GM10248 (cell line): Measurements from ENCODE around the gene DPM1.

Experiments
- CTCF ChIA-PET: fragments of 300-600 bp; sonication (Branson Sonifier 250); formaldehyde crosslinking; extraction: SDS; loops from one replicate; lab custom pipeline; 2021; ENCODE audit warnings: antibody characterized with exemption; lab: Yijun Ruan, JAX
- POLR2A ChIA-PET: fragments of 350-650 bp; sonication (Branson Sonifier 250); formaldehyde crosslinking; extraction: SDS; loops from one replicate; lab custom pipeline; 2020; ENCODE audit warnings: antibody characterized with exemption; lab: Yijun Ruan, JAX
- DNase-seq: peaks from one replicate; pipeline ENCODE4 v3.0.0; 2012; ENCODE audit errors: extremely low spot score
- CTCF ChIP-seq: IDR thresholded peaks from 2 replicates; pipeline ENCODE4 v1.5.1; 2012; ENCODE audit warnings: mild to moderate bottlenecking, low read depth; ENCODE audit errors: extremely low read depth, missing control alignments, control extremely low read depth

DPM1 gene

GRCh38 chr20:50969435-50969834, 11.1 kb upstream of the DPM1 start:
- no peak for TF ChIP-seq CTCF
- POLR2A ChIA-PET = no interaction called here
- CTCF ChIA-PET = interaction anchor here (0.9 to 7.1 kb wide), 2 partner anchors 13 to 18 kb away, joined by 3 to 55 read pairs; no protein-coding TSS in a partner anchor
- no peak for DNase-seq

- no peak for TF ChIP-seq CTCF
- ChIA-PET POLR2A (no interaction called here), CTCF (interaction anchor here (1.4 to 7.1 kb wide), 4 partner anchors 14 to 177 kb away, joined by 4 to 55 read pairs (median 4); partner anchors contain the start of gene BCAS4)
- DNase-seq = no peak
Measured at GRCh38 chr20:50968289-50968688, 10.0 kb upstream of the DPM1 start.

DNA sequence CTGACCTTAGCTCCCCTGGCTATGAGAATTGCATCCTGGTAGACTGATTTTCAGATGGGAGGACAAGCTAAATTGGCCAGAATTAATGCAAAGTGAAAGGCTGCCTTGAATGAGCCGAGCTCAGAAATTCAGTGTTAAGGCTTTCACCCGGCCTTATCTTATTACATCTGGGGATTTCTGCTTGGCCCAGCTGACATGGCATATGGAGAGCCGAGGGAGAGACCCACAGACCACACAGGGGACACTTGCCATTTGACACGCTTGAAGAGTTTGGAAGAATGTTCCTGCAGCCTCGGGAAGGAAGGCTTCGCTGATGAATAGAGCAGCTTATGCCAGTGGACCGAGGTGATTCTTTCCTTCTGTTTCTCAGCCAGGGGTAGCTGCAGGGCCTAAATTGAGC, 9.3 kb upstream of the DPM1 start:
- ChIA-PET CTCF (interaction anchor here (1.1 to 7.1 kb wide), 6 partner anchors 15 to 176 kb away, joined by 3 to 55 read pairs (median 4); partner anchors contain the start of genes ADNP and BCAS4), POLR2A (no interaction called here)
- no peak for DNase-seq
- no peak for TF ChIP-seq CTCF

DNA sequence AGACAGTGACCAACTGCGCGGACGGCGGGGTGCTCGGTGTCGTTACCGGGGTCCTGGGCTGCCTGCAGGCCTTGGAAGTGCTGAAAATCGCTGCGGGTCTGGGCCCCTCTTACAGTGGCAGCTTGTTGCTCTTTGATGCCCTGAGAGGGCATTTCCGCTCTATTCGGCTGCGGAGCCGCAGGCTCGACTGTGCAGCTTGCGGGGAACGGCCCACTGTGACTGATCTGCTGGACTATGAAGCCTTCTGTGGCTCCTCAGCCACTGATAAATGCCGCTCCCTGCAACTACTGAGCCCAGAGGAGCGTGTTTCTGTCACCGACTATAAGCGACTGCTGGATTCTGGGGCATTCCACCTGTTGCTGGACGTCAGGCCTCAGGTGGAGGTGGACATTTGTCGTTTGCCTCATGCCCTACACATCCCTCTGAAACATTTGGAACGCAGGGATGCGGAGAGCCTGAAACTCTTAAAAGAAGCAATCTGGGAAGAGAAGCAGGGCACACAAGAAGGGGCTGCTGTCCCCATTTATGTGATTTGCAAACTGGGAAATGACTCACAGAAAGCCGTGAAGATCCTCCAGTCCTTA, 1.3 kb upstream of the DPM1 start:
- no peak for DNase-seq
- no peak for TF ChIP-seq CTCF
- CTCF ChIA-PET = interaction anchor here (2.6 to 4.2 kb wide), 2 partner anchors 166 to 169 kb away, joined by 8 to 36 read pairs; partner anchors contain the start of gene BCAS4
- POLR2A ChIA-PET = interaction anchor here (2.1 kb wide), 1 partner anchor 29 kb away, joined by 27 read pairs; the partner anchor contains the start of gene ADNP

GRCh38 chr20:50958615-50959542, 547 bp upstream of the DPM1 start, which contains the start of gene MOCS3:
TSS of gene MOCS3 (plus strand) at chr20:50958818. CDS start at chr20:50958843, 25 bp downstream.
- ChIA-PET POLR2A (interaction anchor here (0.5 to 2.1 kb wide), 6 partner anchors 10 to 227 kb away, joined by 3 to 27 read pairs (median 4); partner anchors contain the start of genes ADNP and PARD6B), CTCF (interaction anchor here (0.8 to 4.2 kb wide), 8 partner anchors 13 to 168 kb away, joined by 3 to 36 read pairs (median 6); partner anchors contain the start of genes ADNP and BCAS4)
- peak; percentile 90 for DNase-seq
- peak; percentile 9 for TF ChIP-seq CTCF

- ChIA-PET POLR2A (interaction anchor here (1.2 to 2.1 kb wide), 2 partner anchors 26 to 167 kb away, joined by 5 to 27 read pairs; partner anchors contain the start of gene ADNP), CTCF (interaction anchor here (1.0 to 4.2 kb wide), 6 partner anchors 11 to 167 kb away, joined by 3 to 36 read pairs (median 7); partner anchors contain the start of genes ADNP and BCAS4)
- DNase-seq = no peak
- TF ChIP-seq CTCF = no peak
Measured at GRCh38 chr20:50957276-50957675, 1.1 kb downstream of the DPM1 start.
